Suppressor macrophage treated with lipopolysaccharide for 4 hours (primary cell): ENCODE results near the gene GGT5.
A peak's percentile ranks its signal among the peaks of the same experiment; 100 is the strongest.

Experiments used
- DNase-seq: peaks from one replicate; pipeline ENCODE4 v3.0.0-alpha.2; 2020

Gene GGT5

DNA sequence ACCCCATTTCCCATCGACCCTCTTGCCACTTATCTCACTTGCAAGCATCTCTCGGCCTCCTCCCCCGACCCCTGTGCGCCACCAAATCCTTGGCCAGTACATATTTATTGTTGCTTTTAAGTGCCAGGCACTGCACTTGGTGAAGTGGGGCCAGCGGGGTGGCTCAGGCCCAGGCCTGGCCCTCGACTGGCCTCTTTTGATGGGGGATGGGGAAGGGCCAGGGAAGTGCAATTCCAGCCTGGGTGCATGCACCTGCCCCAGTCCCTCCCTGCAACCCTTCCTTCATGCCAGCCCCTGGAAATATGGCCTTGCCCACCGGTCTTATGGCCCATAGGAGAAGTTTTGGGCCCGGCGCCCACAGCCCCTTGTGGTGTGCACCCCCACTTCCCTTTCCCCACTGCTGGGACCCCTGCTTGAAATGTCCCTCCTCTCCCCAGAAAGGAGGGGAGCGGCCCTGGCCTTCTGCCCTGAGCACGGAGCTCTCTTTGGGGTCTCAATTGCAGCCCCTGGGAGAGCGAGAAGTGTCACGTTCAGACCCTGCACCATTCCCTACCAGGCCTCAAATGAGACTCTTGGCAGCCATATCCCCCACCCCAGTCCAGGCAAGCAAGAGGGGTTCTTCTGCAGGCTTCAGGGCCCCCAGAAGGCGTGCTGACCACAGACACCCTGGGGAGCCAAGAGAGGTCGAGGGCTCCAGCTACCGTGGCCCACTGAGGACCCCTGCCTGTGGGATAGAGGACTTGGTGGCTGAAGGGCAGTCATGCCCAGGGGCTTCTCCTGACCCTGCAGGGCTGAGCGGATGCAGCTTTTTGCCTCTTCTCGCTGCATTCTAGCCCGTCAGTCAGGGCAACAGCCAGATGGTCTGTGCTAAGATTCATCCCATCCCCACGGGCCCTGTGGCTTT, 62.6 kb downstream of the GGT5 start:
- DNase-seq: no peak

DNA sequence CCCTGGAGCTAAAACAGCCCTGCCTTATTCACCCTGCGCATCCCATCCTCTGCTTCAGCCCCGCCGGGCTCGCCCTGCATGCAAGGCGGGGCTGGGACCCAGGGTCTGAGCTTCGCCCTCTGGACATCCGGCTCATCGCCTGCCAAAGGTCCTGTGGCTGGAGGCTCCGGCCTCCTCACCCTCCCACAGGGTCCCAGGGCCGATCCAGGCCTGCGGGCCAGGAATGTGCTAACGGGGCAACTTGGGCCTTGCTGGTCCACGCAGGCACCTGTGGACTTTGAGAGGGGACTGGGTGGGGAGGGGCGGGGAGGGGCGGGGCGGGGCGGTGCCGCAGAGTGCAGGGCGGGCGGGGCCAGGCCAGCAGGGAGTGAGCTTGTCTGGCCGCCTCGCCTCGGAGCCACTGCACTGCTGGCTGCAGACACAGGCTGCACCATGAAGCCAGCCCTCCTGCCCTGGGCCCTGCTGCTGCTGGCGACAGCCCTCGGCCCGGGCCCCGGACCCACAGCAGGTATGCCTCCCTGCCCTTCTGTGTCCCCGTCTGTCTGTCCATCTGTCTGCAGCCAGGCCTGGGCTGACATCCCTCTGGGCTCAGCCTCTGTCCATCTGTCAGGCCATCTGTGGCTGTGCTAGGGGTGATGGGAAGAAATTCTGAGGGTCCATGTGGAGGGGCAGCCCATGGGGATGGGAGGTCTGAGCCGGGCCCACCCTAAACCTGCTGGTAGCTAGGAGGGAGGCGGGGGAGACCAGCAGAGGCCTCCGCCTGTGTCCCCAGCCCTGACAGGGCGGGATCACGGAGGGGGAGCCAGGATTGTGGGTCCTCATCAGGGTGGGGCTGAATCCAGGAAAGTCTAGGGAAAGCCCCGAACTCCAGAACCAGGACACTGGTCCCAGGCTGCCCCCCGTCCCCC, 63.5 kb downstream of the GGT5 start, which contains the start of gene SUSD2:
Gene SUSD2, plus strand, starts transcription at position 400 of the 908 bp plus-strand sequence. Its CDS starts 33 bp downstream, at position 433.
- no peak for DNase-seq

DNA sequence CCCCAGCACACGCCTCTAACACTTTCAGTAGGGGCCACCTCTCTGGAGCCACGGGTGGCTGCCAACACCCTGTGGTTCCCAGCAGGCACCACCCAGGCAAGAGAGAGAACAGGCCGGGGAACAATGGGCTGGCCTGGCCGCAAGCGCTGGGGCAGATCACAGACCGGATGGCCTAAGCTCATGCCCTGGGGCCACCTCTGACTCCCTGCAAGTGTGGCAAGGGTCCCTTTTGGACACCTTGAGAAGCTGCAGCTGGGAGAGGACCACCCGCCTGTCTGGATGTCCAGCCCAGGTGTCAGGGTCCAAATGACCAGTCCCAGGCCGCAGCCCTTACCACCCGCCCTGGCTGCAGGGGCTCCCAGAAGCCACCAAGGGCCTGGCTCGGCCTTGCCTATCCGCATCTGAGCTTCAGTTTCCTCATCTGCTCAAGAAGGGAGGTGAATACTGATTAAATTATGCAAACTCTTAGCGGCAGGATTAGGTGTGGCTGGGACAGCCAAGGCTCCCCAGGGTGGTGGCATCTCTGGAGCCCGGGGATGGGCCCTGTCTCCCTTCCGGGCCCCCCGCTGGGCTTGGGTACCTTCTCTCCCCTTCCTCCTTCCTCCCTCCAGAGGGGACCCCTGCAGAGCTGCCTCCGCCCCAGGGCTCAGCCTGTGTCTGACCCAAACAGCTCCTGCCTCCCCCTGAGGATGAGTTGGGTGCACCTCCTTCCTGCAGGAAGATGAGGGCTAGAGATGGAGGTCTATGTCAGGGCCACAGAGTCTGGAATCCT, 64.4 kb downstream of the GGT5 start:
- no peak for DNase-seq

DNA sequence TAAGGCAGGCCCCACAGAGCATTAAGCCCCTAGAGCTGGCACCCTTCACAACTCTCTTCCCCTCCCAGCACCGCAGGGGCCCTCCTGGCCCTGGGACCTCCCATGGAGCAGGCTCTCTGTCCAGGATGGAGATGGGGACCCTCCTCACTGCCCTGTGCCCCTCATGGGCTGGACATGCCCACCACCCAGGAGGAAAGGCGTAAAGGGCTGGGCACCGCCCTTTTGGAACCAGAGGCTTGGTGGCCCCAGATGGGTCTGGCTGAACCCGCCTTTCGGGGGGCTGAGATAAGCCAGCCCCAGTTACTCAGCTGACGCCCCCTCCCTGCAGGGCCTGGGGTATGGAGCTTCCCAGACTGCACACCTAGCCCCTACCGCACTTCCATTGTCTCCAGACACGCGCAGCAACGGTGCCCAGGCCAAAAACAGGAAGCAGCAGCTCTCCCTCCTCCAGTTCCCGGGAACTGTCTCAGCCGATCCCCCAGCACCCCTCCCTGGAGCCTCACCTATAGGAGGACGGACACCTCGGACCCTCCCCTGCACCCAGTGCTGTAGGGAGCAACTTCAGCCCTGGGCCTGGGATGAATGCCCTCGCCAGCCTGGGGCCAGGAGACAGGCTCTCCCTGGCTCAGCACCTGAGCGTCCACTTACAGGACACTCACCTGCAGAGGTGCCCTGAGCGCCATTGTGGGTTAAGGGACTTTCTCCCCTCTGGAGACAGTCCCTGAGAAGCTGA, 65.2 kb downstream of the GGT5 start:
- DNase-seq: no peak

DNA sequence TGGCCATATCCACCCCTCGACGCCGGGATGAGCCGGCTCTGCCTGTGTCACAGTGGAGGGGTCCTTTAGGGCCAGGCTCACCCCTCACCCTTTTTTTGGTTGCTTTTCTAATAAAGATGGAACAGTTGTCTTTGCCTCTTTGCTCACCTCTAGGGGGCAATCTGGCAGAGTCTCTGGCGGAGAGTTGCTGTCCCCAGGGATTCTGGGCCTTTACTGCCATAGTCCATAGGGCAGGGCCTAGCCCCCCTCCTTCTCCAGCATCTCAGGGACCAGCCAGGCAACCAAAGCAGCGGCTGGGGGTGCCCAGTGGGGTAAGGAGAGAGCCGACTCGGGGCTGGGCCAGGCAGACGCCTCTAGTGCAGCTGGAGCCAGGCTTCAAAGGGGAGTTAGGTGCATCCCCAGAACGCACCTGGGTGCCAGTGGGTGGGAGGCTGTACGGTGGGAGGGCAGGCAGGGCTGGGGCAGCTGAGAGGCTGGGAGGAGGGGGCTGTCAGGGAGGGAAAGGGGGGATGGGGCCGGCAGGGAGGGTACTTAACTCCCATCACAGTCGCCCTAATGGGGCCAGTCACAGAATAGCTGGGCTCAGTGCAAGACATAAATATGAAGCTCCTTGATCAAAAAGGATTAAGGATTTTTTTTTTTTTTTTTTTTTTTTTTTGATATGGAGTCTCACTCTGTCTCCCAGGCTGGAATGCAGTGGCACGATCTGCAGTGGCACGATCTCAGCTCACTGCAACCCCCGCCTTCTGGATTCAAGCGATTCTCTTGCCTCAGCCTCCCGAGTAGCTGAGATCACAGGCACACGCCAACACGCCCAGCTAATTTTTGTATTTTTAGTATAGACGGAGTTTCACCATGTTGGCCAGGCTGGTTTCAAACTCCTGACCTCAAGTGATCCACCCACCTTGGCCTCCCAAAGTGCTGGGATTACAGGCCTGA, 66.1 kb downstream of the GGT5 start:
- no peak for DNase-seq

DNA sequence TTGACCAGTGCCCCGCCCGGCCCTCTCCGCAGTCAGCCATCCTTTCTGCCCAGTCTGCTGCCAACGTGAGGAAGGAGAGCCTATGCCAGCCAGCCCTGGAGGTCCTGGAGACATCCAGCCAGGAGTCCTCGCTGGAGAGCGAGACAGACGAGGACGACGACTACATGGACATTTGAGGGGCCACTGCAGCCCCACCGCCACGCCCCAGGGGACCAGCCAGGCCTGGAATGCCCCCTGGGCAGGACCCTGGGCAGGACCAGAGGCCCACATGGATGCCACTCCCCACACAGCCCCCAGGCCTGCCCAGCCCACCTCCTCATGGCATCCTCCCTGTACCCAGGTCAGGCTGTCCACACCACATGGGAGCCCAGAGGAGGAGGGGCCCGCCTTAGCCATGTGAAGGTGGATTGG, 66.9 kb downstream of the GGT5 start:
- no peak for DNase-seq

DNA sequence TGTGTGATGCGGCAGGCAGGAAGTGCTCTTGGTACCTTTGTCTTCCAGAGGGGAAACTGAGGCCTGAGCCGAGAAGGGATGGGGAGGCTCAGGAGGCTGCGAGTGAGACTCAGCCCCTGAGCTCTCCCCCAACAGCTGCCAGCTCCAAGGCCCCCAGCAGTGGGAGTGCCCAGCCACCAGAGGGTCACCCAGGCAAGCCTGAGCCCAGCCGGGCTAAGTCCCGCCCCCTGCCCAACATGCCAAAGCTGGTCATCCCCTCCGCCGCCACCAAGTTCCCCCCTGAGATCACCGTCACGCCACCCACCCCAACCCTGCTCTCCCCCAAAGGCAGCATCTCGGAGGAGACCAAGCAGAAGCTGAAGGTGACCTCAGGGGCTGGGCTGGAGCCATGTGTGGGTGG, 67.4 kb downstream of the GGT5 start:
- no peak for DNase-seq

DNA sequence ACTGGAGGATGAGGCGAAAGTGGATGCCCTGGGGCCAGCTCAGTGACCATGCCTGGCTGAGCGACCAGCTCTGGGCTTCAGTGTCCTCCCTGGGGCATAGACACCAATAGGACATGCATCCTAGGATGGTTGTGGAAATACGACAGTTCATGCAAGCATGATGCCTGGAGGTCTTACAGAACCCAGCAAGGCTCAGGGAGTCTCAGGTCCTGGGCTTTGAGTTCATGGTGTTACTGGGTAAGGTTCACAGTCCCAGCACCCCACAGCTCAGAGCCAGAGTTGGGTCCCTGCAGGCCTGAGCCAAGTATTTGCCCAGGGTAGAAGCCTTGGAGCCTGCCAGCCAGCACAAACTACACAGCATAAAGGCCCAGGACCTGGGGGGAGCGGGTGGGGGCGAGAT, 67.8 kb downstream of the GGT5 start:
- no peak for DNase-seq

DNA sequence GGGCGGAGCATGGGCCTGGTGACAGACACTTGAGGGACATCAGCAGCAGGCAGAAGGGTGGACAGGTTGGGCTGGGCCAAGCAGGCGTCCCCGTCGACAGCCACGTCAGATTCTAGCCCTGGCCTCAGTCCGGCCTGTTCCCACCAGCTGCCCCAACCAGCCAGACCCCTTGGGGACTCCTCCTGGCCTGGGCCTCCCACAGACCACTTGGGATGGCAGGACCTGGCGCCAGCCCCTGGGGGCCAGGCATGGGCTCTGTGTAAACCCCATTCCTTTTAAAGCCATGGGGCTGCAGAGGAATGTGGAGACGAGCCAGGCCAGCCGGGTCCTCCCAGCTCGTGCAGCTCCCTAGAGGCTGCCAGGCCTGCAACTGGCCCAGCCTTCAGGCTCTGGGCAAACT, 68.3 kb downstream of the GGT5 start:
- DNase-seq: no peak

DNA sequence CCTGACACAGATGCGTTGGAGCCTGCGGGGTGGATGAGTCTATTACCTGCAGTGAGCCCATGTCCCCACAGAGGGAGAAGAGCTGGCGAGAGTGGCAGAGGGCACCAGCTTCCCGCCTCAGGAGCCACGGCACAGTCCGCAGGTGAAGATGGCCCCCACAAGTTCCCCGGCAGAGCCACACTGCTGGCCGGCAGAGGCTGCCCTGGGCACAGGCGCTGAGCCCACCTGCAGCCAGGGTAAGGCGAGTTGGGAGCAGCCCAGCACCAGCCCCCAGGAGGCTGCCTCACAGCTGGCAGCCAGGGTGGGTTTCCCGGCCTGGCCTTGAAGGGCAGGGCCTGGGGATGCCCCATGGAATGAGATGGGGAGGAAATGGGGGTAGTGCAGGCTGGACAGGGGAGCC, 68.8 kb downstream of the GGT5 start:
- DNase-seq: no peak

DNA sequence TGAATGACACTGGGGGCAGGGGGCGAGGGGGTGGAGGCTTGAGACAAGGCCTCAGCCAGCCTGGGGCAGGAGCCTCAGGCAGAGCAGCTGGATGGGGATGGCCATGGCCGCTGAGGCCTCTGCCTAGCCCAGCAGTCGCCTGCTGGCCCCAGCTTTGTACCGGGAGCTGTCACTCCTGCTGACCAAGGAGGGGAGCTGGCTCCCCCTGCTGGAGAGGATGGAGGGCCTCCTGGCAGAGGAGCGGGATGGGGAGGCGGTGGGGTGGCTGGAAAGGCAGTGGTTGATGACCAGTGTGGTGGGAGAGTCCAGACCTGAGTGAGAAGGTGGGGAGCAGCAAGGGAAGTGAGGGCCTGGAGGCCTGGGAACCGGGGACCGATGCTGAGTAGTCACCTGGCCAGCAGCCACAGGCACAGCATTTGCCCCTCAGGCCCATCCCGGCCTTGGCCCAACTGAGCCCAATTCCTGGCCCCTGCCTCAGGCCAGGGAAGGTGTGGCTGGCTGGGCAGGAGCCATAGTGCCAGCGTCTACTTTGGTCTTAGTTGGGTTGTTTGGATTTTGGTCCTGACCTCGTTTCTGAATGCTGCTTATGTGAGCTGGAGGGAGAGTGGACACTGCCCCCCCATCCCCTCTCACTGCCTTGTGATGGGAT, 69.6 kb downstream of the GGT5 start:
- DNase-seq: peak; percentile 87

DNA sequence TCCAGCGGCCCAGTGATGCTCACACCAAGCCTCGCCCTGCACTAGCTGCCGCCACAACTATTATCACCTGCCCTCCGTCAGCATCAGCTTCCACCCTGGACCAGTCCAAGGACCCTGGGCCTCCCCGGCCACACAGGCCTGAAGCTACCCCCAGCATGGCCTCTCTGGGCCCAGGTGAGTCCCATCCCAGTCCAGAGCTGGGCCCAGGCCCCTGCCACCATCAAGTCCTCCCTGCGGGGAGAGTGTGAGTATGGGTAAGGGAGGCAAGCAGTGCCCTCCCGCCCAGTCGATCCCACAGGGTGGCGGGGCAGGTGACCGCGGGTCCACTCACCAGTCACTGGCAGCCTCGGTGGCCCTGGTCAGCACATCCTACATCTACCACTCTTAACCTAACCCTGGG, 73.1 kb downstream of the GGT5 start:
- no peak for DNase-seq

DNA sequence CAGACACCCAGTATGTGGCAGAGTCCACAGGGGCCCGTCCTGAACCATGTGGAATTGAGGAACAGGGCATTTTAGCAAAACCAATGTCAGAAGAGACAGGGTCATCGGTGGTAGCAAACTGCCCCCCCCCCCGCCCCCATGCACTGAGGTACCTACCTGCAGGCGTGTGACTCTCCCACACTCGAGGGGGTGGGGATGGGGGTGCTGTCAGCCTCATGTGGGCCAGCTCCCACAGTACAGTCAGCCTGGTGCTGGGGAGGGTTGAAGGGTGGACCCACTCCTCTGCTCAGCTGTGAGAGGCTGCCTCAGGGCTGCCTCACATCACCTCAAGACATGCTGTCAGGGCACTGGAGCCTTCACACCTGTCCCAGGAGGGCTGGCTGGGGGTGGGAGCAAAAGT, 74.2 kb downstream of the GGT5 start:
- no peak for DNase-seq

DNA sequence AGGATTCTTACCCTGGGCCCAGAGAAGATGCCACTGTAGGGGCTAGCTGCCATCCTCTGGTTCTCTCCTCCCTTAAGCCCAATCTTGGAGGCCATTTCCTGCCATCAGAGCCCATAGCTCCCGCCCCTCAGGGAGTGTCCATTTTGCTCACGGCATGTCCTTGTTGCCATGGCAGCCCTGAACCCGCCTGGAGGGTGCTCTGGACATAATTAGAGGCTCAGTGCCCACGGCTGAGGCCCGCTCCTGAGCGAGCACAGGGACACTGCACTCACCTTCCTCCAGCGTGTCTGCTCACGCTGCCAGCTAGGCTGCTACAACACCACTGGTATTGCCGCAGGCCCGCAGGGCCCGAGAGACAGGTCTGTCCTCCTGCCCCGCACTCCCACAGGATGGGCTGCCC, 74.7 kb downstream of the GGT5 start:
- DNase-seq: no peak
